Measurements from ENCODE around the gene ENG.
A peak's percentile ranks its signal among the peaks of the same experiment; 100 is the strongest.

The ENG gene

DNA sequence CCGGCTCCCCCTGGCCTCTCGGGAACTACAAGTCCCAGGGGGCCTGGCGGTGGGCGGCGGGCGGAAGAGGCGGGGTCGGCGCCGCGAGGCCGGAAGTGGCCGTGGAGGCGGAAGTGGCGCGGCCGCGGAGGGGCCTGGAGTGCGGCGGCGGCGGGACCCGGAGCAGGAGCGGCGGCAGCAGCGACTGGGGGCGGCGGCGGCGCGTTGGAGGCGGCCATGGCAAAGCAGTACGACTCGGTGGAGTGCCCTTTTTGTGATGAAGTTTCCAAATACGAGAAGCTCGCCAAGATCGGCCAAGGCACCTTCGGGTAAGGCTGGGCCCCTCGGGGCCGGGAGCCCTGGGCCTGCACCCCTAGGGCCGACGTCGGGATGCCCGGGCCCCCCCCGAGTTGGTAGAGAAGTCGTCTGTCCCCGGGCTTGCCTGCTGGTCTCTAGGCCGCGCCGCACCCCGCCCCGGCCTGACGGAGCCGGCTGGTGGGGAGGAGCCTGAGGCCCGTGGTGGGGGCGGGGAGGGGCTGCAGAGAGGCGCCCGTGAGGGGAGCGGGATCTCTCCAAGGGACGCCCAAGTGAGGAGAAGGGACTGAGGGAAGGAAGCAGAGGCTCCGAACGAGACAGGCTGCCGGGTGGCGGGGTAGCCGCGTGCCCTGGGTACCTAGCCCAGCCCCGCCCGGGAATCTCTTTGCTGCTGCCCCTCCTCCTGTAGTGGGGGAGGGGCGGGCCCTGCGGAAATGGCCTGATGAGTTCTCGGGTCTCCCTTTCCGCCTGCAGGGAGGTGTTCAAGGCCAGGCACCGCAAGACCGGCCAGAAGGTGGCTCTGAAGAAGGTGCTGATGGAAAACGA lies 68.3 kb downstream of the ENG start, which contains the start of gene CDK9 (continued):
- TF ChIP-seq, protein P1, sequence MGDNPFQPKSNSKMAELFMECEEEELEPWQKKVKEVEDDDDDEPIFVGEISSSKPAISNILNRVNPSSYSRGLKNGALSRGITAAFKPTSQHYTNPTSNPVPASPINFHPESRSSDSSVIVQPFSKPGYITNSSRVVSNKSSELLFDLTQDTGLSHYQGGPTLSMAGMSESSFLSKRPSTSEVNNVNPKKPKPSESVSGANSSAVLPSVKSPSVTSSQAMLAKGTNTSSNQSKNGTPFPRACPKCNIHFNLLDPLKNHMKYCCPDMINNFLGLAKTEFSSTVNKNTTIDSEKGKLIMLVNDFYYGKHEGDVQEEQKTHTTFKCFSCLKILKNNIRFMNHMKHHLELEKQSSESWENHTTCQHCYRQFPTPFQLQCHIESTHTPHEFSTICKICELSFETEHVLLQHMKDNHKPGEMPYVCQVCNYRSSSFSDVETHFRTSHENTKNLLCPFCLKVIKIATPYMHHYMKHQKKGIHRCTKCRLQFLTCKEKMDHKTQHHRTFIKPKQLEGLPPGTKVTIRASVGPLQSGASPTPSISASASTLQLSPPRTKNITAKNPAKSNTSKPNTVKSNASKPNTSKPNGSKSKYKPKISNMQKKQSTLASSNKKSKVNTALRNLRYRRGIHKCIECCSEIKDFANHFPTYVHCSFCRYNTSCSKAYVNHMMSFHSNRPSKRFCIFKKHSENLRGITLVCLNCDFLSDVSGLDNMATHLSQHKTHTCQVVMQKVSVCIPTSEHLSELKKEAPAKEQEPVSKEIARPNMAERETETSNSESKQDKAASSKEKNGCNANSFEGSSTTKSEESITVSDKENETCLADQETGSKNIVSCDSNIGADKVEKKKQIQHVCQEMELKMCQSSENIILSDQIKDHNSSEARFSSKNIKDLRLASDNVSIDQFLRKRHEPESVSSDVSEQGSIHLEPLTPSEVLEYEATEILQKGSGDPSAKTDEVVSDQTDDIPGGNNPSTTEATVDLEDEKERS (tag by site-specific recombination; IDR thresholded peaks at IDR 0.05): no peak
- TF ChIP-seq, protein P2, sequence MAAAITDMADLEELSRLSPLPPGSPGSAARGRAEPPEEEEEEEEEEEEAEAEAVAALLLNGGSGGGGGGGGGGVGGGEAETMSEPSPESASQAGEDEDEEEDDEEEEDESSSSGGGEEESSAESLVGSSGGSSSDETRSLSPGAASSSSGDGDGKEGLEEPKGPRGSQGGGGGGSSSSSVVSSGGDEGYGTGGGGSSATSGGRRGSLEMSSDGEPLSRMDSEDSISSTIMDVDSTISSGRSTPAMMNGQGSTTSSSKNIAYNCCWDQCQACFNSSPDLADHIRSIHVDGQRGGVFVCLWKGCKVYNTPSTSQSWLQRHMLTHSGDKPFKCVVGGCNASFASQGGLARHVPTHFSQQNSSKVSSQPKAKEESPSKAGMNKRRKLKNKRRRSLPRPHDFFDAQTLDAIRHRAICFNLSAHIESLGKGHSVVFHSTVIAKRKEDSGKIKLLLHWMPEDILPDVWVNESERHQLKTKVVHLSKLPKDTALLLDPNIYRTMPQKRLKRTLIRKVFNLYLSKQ (tag by site-specific recombination; IDR thresholded peaks at IDR 0.05; ENCODE audit: borderline replicate concordance): no peak
- TF ChIP-seq ZEB2 (tag by site-specific recombination; IDR thresholded peaks at IDR 0.05) (peak; percentile 79), ZNF792 (tag by site-specific recombination; IDR thresholded peaks at IDR 0.05) (no peak), ZNF610 (tag by site-specific recombination; IDR thresholded peaks at IDR 0.05; ENCODE audit: borderline replicate concordance) (peak; percentile 81; the same call in 1 of the 2 replicates), ZNF426 (tag by site-specific recombination; IDR thresholded peaks at IDR 0.05) (no peak), ZNF843 (tag by site-specific recombination; IDR thresholded peaks at IDR 0.05) (0 out of 2 replicates have a peak, but pooled peaks have one; percentile 17), ZXDB (tag by site-specific recombination; IDR thresholded peaks at IDR 0.05) (peak; percentile 69), GLI2 (tag by site-specific recombination; IDR thresholded peaks at IDR 0.05; ENCODE audit: borderline replicate concordance, low read depth) (no peak), ZNF248 (tag by site-specific recombination; IDR thresholded peaks at IDR 0.05) (no peak), MZF1 (tag by site-specific recombination; IDR thresholded peaks at IDR 0.05; ENCODE audit: borderline replicate concordance) (no peak), ZFP69B (tag by site-specific recombination; IDR thresholded peaks at IDR 0.05) (peak; percentile 14; the same call in 1 of the 2 replicates), ZNF416 (tag by site-specific recombination; IDR thresholded peaks at IDR 0.05) (no peak), KLF8 (tag by site-specific recombination; IDR thresholded peaks at IDR 0.05) (peak; percentile 80), YY1 (tag by site-specific recombination; IDR thresholded peaks at IDR 0.05) (0 out of 2 replicates have a peak, but pooled peaks have one; percentile 15), ZIC2 (tag by site-specific recombination; IDR thresholded peaks at IDR 0.05) (peak; percentile 35; the same call in 1 of the 2 replicates), ZNF747 (tag by site-specific recombination; IDR thresholded peaks at IDR 0.05) (no peak), ZNF585B (tag by site-specific recombination; IDR thresholded peaks at IDR 0.05) (no peak), ZNF221 (tag by site-specific recombination; IDR thresholded peaks at IDR 0.05; ENCODE audit: borderline replicate concordance) (no peak), ZNF629 (tag by site-specific recombination; IDR thresholded peaks at IDR 0.05) (peak; percentile 37; the same call in 1 of the 2 replicates), TRIM28 (IDR thresholded peaks at IDR 0.05; ENCODE audit: borderline replicate concordance, low read length) (no peak), ZNF175 (tag by site-specific recombination; IDR thresholded peaks at IDR 0.05) (no peak), ZNF366 (tag by site-specific recombination; conservative IDR thresholded peaks at IDR 0.05) (peak; percentile 54; the same call in 1 of the 2 replicates)
- TF ChIP-seq, protein P3, sequence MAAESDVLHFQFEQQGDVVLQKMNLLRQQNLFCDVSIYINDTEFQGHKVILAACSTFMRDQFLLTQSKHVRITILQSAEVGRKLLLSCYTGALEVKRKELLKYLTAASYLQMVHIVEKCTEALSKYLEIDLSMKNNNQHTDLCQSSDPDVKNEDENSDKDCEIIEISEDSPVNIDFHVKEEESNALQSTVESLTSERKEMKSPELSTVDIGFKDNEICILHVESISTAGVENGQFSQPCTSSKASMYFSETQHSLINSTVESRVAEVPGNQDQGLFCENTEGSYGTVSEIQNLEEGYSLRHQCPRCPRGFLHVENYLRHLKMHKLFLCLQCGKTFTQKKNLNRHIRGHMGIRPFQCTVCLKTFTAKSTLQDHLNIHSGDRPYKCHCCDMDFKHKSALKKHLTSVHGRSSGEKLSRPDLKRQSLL (tag by site-specific recombination; IDR thresholded peaks at IDR 0.05): no peak
- TF ChIP-seq, protein P4, sequence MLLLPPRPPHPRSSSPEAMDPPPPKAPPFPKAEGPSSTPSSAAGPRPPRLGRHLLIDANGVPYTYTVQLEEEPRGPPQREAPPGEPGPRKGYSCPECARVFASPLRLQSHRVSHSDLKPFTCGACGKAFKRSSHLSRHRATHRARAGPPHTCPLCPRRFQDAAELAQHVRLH (tag by site-specific recombination; IDR thresholded peaks at IDR 0.05): no peak
- TF ChIP-seq, protein P5, sequence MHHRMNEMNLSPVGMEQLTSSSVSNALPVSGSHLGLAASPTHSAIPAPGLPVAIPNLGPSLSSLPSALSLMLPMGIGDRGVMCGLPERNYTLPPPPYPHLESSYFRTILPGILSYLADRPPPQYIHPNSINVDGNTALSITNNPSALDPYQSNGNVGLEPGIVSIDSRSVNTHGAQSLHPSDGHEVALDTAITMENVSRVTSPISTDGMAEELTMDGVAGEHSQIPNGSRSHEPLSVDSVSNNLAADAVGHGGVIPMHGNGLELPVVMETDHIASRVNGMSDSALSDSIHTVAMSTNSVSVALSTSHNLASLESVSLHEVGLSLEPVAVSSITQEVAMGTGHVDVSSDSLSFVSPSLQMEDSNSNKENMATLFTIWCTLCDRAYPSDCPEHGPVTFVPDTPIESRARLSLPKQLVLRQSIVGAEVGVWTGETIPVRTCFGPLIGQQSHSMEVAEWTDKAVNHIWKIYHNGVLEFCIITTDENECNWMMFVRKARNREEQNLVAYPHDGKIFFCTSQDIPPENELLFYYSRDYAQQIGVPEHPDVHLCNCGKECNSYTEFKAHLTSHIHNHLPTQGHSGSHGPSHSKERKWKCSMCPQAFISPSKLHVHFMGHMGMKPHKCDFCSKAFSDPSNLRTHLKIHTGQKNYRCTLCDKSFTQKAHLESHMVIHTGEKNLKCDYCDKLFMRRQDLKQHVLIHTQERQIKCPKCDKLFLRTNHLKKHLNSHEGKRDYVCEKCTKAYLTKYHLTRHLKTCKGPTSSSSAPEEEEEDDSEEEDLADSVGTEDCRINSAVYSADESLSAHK (tag by site-specific recombination; IDR thresholded peaks at IDR 0.05): 0 out of 2 replicates have a peak, but pooled peaks have one; percentile 33
- TF ChIP-seq, protein P6, sequence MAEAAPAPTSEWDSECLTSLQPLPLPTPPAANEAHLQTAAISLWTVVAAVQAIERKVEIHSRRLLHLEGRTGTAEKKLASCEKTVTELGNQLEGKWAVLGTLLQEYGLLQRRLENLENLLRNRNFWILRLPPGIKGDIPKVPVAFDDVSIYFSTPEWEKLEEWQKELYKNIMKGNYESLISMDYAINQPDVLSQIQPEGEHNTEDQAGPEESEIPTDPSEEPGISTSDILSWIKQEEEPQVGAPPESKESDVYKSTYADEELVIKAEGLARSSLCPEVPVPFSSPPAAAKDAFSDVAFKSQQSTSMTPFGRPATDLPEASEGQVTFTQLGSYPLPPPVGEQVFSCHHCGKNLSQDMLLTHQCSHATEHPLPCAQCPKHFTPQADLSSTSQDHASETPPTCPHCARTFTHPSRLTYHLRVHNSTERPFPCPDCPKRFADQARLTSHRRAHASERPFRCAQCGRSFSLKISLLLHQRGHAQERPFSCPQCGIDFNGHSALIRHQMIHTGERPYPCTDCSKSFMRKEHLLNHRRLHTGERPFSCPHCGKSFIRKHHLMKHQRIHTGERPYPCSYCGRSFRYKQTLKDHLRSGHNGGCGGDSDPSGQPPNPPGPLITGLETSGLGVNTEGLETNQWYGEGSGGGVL (tag by site-specific recombination; IDR thresholded peaks at IDR 0.05): peak; percentile 72

All from HEK293 (cell line).